WERI-Rb-1 (cell line): Measurements from ENCODE around the gene CUX1.
"Not testable (repeated sequence)": the region's sequence is repeated elsewhere in the genome, so short reads cannot be mapped to it uniquely, and the experiment has no call there.

ENCODE experiments used
- DNase-seq: peaks from one replicate; pipeline ENCODE4 v3.0.0-alpha.2; 2020
- H3K27ac ChIP-seq: fragments of 250-450 bp; sonication (Bioruptor Pico); 2 replicates; pipeline ENCODE4 v1.5.1; 2020; ENCODE audit warnings: mild to moderate bottlenecking, moderate library complexity
- H3K27me3 ChIP-seq: fragments of 250-450 bp; sonication (Bioruptor Pico); 2 replicates; pipeline ENCODE4 v1.5.1; 2021; ENCODE audit warnings: mild to moderate bottlenecking, low read depth, moderate library complexity; ENCODE audit not compliant: insufficient read depth, severe bottlenecking
- H3K36me3 ChIP-seq: fragments of 250-450 bp; sonication (Bioruptor Pico); 2 replicates; pipeline ENCODE4 v1.5.1; 2020; ENCODE audit warnings: mild to moderate bottlenecking, moderate library complexity
- H3K4me3 ChIP-seq: 2 replicates; pipeline ENCODE4 v1.5.1; 2011; ENCODE audit warnings: low read depth, mild to moderate bottlenecking, control low read depth, low read length
- H3K9me3 ChIP-seq: fragments of 250-450 bp; sonication (Bioruptor Pico); 2 replicates; pipeline ENCODE4 v1.5.1; 2021; ENCODE audit warnings: mild to moderate bottlenecking, moderate library complexity; ENCODE audit not compliant: severe bottlenecking
- TF ChIP-seq, protein P1 (sequence below): IDR thresholded peaks from 2 replicates; pipeline ENCODE4 v1.5.1; 2011; ENCODE audit warnings: low read depth, mild to moderate bottlenecking, control low read depth, inconsistent platforms, low read length

Gene CUX1

DNA sequence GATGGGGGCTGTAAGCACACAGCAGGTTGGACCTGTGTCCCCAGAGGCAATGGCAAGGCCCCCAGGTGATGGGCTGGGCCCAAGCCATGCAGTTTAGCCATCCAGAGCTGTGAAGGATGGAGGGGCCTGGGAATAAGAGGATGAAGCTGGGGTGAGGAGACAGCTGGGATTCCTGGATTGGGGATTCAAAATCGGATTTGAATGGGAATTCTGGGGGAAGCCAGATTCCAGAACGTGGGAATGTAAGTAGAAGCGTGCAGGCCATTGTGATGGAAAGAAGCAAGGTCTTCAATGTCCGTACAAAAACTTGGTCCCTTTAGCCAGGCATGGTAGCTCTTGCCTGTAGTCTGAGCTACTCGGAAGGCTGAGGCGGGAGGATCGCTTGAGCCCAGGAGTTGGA is 479.1 kb downstream of the CUX1 start:
- Histone ChIP-seq H3K36me3 (no peaks in the 10 kb centered on the region), H3K9me3 (no peaks in the 10 kb centered on the region), H3K27me3 (no peaks in the 10 kb centered on the region), H3K4me3 (no peak overlapping the region), H3K27ac (no peak overlapping the region)
- no peak for DNase-seq
- TF ChIP-seq, protein P1, sequence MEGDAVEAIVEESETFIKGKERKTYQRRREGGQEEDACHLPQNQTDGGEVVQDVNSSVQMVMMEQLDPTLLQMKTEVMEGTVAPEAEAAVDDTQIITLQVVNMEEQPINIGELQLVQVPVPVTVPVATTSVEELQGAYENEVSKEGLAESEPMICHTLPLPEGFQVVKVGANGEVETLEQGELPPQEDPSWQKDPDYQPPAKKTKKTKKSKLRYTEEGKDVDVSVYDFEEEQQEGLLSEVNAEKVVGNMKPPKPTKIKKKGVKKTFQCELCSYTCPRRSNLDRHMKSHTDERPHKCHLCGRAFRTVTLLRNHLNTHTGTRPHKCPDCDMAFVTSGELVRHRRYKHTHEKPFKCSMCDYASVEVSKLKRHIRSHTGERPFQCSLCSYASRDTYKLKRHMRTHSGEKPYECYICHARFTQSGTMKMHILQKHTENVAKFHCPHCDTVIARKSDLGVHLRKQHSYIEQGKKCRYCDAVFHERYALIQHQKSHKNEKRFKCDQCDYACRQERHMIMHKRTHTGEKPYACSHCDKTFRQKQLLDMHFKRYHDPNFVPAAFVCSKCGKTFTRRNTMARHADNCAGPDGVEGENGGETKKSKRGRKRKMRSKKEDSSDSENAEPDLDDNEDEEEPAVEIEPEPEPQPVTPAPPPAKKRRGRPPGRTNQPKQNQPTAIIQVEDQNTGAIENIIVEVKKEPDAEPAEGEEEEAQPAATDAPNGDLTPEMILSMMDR: no peak

DNA sequence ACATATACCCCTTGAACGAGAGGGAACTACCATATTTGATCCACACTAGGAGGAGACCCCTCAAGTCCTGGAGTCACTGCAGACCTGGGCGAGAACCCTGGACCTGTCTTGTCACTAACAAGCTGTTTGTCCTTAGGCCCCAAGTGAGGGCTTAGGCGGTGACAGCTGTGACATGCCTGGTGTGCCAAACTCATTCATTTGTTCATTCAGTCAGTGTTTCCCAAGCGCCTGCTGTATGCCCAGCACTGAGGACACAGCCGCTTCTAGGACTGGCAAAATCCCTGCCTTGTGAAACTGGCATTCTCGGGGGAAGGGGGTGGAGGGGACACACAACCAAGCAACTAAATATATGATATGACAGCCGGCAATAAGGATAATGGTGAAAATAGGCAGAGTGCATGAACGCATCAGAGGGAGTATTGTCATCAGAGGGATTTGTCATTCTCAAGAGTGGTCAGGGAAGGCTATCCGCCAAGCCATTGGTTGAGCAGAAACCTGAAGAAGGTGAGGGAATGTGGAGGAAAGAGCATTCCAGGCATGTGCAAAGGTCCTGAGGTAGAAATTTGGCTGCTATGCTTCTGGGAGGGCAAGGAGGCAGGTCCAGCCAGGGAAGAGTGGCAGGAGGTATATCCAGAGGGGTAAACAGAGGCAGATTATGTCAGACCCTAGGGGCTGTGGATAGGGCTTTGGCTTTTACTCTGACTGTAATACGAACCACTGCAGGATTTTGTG is 480.2 kb downstream of the CUX1 start:
- Histone ChIP-seq H3K9me3 (no peaks in the 10 kb centered on the region), H3K36me3 (peaks cover 5% of the 10 kb centered on the region; the same call in 1 of the 2 replicates), H3K27me3 (no peaks in the 10 kb centered on the region), H3K27ac (no peak overlapping the region), H3K4me3 (no peak overlapping the region)
- TF ChIP-seq, protein P1: no peak
- no peak for DNase-seq

DNA sequence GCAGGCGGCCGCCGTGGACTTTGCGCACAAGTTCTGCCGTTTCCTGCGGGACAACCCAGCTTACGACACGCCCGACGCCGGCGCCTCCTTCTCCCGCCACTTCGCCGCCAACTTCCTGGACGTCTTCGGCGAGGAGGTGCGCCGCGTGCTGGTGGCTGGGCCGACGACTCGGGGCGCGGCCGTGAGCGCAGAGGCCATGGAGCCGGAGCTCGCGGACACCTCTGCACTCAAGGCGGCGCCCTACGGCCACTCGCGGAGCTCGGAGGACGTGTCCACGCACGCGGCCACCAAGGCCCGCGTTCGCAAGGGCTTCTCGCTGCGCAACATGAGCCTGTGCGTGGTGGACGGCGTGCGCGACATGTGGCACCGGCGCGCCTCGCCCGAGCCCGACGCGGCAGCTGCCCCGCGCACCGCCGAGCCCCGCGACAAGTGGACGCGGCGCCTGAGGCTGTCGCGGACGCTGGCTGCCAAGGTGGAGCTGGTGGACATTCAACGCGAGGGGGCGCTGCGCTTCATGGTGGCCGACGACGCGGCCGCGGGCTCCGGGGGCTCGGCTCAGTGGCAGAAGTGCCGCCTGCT is 483.3 kb downstream of the CUX1 start:
- H3K27me3 ChIP-seq: no peaks in the 10 kb centered on the region
- no peak for DNase-seq
- no peak overlapping the region for H3K4me3 ChIP-seq
- H3K36me3 ChIP-seq: peaks cover 5% of the 10 kb centered on the region; the same call in 1 of the 2 replicates
- no peak overlapping the region for H3K27ac ChIP-seq
- H3K9me3 ChIP-seq: no peaks in the 10 kb centered on the region
- TF ChIP-seq, protein P1: no peak

DNA sequence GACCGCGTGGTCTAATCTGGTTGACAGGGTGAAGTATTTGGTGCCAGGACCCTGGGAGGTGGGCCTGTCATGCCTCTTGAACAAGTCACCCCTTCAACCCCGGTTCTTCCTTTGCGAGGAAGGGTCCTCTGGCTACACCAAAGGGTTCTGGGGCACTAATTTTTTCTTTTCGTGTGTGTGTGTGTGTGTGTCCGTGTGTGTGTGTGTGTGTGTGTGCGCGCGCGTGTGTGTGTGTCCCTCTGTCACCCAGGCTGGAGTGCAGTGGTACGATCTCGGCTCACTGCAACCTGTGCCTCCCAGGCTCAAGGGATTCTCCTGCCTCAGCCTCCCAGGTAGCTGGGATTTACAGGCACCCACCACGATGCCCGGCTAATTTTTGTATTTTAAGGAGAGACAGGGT is 483.9 kb downstream of the CUX1 start:
- H3K4me3 ChIP-seq, DNase-seq, H3K27ac ChIP-seq, H3K9me3 ChIP-seq, H3K27me3 ChIP-seq, H3K36me3 ChIP-seq: not testable (repeated sequence)

DNA sequence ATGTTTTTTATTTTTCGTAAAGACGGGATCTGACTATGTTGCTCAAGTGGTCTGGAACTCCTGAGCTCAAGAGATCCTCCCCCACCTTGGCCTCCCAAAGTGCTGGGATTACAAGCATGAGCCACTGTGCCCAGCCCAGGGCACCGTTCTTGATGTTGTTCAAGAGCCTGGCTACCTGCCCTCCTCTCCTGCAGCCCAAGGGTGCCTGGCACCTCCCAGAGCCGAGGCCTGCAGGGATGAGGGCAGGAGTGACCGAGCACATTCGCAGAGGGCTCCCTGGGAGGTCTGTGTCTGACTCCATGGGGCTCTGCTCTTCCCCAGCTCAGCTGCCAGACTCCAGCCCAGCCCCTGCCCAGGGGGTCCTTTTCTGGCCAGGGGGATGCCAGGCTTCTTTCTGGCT is 484.6 kb downstream of the CUX1 start:
- H3K36me3 ChIP-seq: peaks cover 5% of the 10 kb centered on the region; the same call in 1 of the 2 replicates

DNA sequence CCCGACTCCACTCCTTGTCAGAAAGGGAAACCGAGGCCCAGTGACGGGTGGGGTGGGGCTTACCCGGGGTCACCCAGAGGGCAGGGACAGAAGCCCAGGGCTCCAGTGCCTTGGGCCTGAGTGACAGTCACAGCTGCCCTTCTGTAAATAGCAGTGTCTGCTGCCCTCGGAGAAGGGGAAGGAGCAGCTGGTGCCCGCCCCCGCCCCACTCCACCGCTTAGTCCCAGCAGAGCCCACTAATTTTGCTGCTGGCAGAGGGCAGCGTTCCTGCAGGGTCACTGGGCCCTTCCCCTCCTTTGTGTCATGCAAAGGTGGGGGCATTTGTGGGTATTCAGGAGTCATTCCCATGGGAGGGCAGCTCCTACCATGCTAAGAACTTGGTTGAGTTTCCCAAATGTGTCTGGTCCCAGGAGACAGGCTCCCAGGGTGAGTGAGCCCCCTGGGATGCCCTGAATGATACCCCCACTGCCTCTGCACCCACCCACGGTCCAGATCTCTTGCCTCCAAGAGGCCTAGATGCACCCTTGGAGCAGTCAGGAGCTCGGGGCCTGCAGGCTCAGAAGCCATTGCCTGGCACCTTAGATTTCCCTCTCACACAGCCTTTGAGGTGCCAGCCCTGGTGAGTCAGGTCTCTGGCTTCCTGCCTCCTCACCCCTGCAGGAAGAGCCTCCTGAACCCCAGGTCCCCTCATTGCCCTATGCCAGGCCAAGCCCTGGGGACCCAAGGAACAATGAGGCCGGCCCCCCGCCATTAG is 486.4 kb downstream of the CUX1 start:
- Histone ChIP-seq H3K27ac (peak overlapping the region; percentile 35), H3K36me3 (peaks cover 8% of the 10 kb centered on the region), H3K4me3 (no peak overlapping the region), H3K27me3 (no peaks in the 10 kb centered on the region), H3K9me3 (no peaks in the 10 kb centered on the region)
- TF ChIP-seq, protein P1: no peak
- peak; percentile 48 for DNase-seq

More for the DNA sequence above, 484.6 kb downstream of the CUX1 start:
- H3K27me3 ChIP-seq: no peaks in the 10 kb centered on the region
- no peak overlapping the region for H3K4me3 ChIP-seq
- H3K9me3 ChIP-seq: no peaks in the 10 kb centered on the region
- H3K27ac ChIP-seq: no peak overlapping the region
- DNase-seq: no peak
- TF ChIP-seq, protein P1: no peak
